ENCODE data around the gene C2orf72. TPM values are rescaled to one million over a fixed set of nuclear protein-coding genes. Genes with fewer than 3 reads are reported as not detected.

C2orf72 gene
- total RNA-seq, 1 donor from 2014 or later = 0.76 TPM

GRCh38 chr2:231069379-231070054 is 32.2 kb downstream of the C2orf72 start:
- no peaks in the 10 kb centered on the region for H3K27me3 Mint-ChIP-seq (ENCODE audit: low read depth)
- no peak overlapping the region for H3K4me3 Mint-ChIP-seq
- H3K27ac Mint-ChIP-seq = no peak overlapping the region
- no peaks in the 10 kb centered on the region for H3K4me1 Mint-ChIP-seq
- peaks cover 19% of the 10 kb centered on the region for H3K36me3 Mint-ChIP-seq
- no peak for DNase-seq (ENCODE audit: low spot score in 2 of 2, unreplicated experiment in 2 of 2)
- TF ChIP-seq CTCF (IDR thresholded peaks at IDR 0.05; ENCODE audit: unreplicated experiment) = no peak
- H3K9me3 Mint-ChIP-seq = no peaks in the 10 kb centered on the region

- H3K27ac Mint-ChIP-seq = no peak overlapping the region
- no peak overlapping the region for H3K4me3 Mint-ChIP-seq
- H3K36me3 Mint-ChIP-seq = peaks cover 44% of the 10 kb centered on the region
- DNase-seq (ENCODE audit: low spot score in 2 of 2, unreplicated experiment in 2 of 2) = no peak
- TF ChIP-seq CTCF (IDR thresholded peaks at IDR 0.05; ENCODE audit: unreplicated experiment) = no peak
- H3K4me1 Mint-ChIP-seq = peaks cover 7% of the 10 kb centered on the region
- H3K9me3 Mint-ChIP-seq = no peaks in the 10 kb centered on the region
- no peaks in the 10 kb centered on the region for H3K27me3 Mint-ChIP-seq (ENCODE audit: low read depth)
Observed at GRCh38 chr2:231084565-231084964, 47.2 kb downstream of the C2orf72 start.

- Mint-ChIP-seq H3K27me3 (ENCODE audit: low read depth) (no peaks in the 10 kb centered on the region), H3K27ac (no peak overlapping the region), H3K36me3 (peaks cover 45% of the 10 kb centered on the region), H3K4me1 (peaks cover 16% of the 10 kb centered on the region), H3K9me3 (peaks cover 8% of the 10 kb centered on the region), H3K4me3 (no peak overlapping the region)
- no peak for TF ChIP-seq CTCF (IDR thresholded peaks at IDR 0.05; ENCODE audit: unreplicated experiment)
- DNase-seq (ENCODE audit: low spot score in 2 of 2, unreplicated experiment in 2 of 2) = no peak
Observed at GRCh38 chr2:231088754-231089153, 51.4 kb downstream of the C2orf72 start.

GRCh38 chr2:231093933-231094332 is 56.6 kb downstream of the C2orf72 start:
- TF ChIP-seq CTCF (IDR thresholded peaks at IDR 0.05; ENCODE audit: unreplicated experiment) = no peak
- peaks cover 20% of the 10 kb centered on the region for H3K4me1 Mint-ChIP-seq
- H3K36me3 Mint-ChIP-seq = peaks cover 71% of the 10 kb centered on the region
- H3K9me3 Mint-ChIP-seq = peaks cover 37% of the 10 kb centered on the region
- H3K27me3 Mint-ChIP-seq (ENCODE audit: low read depth) = no peaks in the 10 kb centered on the region
- H3K27ac Mint-ChIP-seq = no peak overlapping the region
- H3K4me3 Mint-ChIP-seq = no peak overlapping the region
- no peak for DNase-seq (ENCODE audit: low spot score in 2 of 2, unreplicated experiment in 2 of 2)

GRCh38 chr2:231094736-231095346 is 57.5 kb downstream of the C2orf72 start:
- H3K9me3 Mint-ChIP-seq = peaks cover 45% of the 10 kb centered on the region
- peak overlapping the region; percentile 44 for H3K27ac Mint-ChIP-seq
- TF ChIP-seq CTCF (IDR thresholded peaks at IDR 0.05; ENCODE audit: unreplicated experiment) = no peak
- no peak overlapping the region for H3K4me3 Mint-ChIP-seq
- no peaks in the 10 kb centered on the region for H3K27me3 Mint-ChIP-seq (ENCODE audit: low read depth)
- H3K36me3 Mint-ChIP-seq = peaks cover 76% of the 10 kb centered on the region
- H3K4me1 Mint-ChIP-seq = peaks cover 19% of the 10 kb centered on the region
- no peak for DNase-seq (ENCODE audit: low spot score in 2 of 2, unreplicated experiment in 2 of 2)

Other genes starting within 250 kb of the C2orf72 start
- gene ITM2C, start 172.6 kb upstream of the C2orf72 start, total RNA-seq = 269 to 275 TPM (median 270 TPM) in 3 replicates
- gene GPR55, start 112.3 kb upstream of the C2orf72 start, total RNA-seq = not detected in 3 replicates
- gene SPATA3, start 41.4 kb upstream of the C2orf72 start, total RNA-seq = not detected in 3 replicates
- gene PSMD1, start 19.3 kb downstream of the C2orf72 start, total RNA-seq = 78.9 to 83.6 TPM (median 83.3 TPM) in 3 replicates
- 2.6 to 3.7 TPM (median 3.4 TPM) in 3 replicates for gene HTR2B, start 87.5 kb downstream of the C2orf72 start, total RNA-seq
- 49.8 to 52.3 TPM (median 51.6 TPM) in 3 replicates for gene ARMC9, start 161.1 kb downstream of the C2orf72 start, total RNA-seq

All from mesothelial cell of epicardium (in vitro differentiated cells).